ENCODE data around the gene BRIP1.
A peak's percentile ranks its signal among the peaks of the same experiment; 100 is the strongest.
"Not testable (repeated sequence)": the region's sequence is repeated elsewhere in the genome, so short reads cannot be mapped to it uniquely, and the experiment has no call there.

Gene BRIP1

DNA sequence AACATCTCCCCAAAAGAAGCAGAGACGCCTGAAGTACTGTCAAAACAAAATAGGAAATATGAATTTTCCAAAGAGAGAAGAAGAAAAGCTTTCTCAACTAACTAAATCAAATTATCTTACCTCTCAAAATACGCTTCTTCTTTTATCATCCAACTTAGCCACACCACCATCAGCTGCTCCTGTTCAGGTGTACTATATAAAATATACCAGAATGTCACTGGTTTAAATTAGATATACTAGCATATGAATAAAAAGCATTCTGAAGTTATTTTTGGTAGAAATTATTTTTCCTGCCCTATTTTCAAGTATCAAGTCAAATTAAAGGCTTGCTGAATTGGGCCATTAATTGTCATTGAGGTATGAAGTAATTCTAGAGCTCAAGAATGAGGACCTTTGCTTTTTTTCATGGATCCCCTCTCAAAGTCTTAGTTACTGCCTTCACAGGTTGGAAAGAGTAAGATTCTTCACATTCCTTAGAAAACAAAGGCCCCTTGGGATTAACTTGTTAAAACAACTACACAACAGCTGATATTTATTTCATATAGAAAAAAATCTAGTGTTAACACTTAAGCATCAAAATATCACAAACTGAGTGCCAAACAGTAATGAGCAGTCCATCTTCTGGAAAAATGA, 34.3 kb upstream of the BRIP1 start:
- TF ChIP-seq CSDC2 (CRISPR knock-in tag; IDR thresholded peaks at IDR 0.05) (no peak), TOX (CRISPR knock-in tag; IDR thresholded peaks at IDR 0.05; ENCODE audit: borderline replicate concordance) (no peak), ISL1 (CRISPR knock-in tag; IDR thresholded peaks at IDR 0.05) (no peak), ZFP3 (CRISPR knock-in tag; IDR thresholded peaks at IDR 0.05) (no peak), ARNTL (CRISPR knock-in tag; IDR thresholded peaks at IDR 0.05; ENCODE audit: borderline replicate concordance, low read depth) (no peak), PPARA (CRISPR knock-in tag; IDR thresholded peaks at IDR 0.05; ENCODE audit: borderline replicate concordance) (no peak)
- ATAC-seq: no peak

- TF ChIP-seq ZNF70 (CRISPR knock-in tag; IDR thresholded peaks at IDR 0.05) (no peak), CREB5 (CRISPR knock-in tag; IDR thresholded peaks at IDR 0.05; ENCODE audit: low read depth) (no peak), ZC3H10 (CRISPR knock-in tag; IDR thresholded peaks at IDR 0.05) (no peak), ZFP3 (CRISPR knock-in tag; IDR thresholded peaks at IDR 0.05) (no peak), PATZ1 (CRISPR knock-in tag; IDR thresholded peaks at IDR 0.05; ENCODE audit: borderline replicate concordance) (no peak), SNAI2 (CRISPR knock-in tag; IDR thresholded peaks at IDR 0.05) (no peak), BACH2 (CRISPR knock-in tag; IDR thresholded peaks at IDR 0.05; ENCODE audit: borderline replicate concordance) (no peak), CSRNP3 (CRISPR knock-in tag; IDR thresholded peaks at IDR 0.05) (no peak), ZNF565 (CRISPR knock-in tag; conservative IDR thresholded peaks at IDR 0.05; ENCODE audit: low read depth) (no peak), ZNF8 (CRISPR knock-in tag; IDR thresholded peaks at IDR 0.05) (no peak)
- ATAC-seq: no peak
Observed at GRCh38 chr17:61895391-61895790, 32.1 kb upstream of the BRIP1 start.

DNA sequence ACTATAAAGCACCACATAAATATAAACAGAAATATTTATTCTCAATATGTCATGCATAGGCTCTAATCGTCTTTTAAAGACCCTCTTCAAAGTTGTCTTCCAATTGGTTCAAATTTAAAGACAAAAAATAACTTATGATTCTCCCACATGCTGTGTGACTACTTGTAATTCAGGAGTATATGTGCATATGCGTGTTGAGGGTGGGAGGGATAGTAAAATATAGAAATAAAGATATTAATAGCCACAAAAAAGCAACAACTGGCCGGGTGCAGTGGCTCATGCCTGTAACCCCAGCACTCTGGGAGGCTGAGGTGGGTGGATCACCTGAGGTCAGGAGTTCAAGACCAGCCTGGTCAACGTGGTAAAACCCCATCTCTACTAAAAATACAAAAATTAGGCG, 31.0 kb upstream of the BRIP1 start:
- not testable (repeated sequence) for ATAC-seq

DNA sequence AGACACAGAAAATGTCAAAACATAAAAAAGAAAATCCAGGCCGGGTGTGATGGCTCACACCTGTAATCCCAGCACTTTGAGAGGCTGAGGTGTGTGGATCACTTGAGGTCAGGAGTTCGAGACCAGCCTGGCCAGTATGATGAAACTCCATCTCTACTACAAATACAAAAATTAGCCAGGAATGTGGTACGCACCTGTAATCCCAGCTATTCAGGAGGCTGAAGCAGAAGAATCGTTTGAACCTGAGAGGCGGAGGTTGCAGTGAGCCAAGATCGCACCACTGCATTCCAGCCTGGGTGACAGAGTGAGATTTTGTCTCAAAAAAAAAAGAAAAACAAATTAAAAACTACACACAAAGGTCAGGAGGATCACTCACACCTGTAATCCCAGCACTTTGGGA, 24.4 kb upstream of the BRIP1 start:
- ATAC-seq: not testable (repeated sequence)

DNA sequence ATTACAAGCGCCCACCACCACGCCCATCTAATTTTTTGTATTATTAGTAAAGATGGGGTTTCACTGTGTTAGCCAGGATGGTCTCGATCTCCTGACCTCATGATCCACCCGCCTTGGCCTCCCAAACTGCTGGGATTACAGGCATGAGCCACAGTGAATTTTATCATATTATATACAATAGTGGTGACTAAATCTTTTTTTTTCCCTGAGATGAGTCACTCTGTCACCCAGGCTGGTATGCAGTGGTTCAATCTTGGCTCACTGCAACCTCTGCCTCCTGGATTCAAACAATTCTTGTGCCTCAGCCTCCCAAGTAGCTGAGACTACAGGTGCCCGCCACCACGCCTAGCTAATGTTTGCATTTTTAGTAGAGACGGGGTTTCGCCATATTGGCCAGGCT, 22.5 kb upstream of the BRIP1 start:
- ATAC-seq: peak; percentile 51; the same call in 1 of the 3 replicates

- TF ChIP-seq, protein P1, sequence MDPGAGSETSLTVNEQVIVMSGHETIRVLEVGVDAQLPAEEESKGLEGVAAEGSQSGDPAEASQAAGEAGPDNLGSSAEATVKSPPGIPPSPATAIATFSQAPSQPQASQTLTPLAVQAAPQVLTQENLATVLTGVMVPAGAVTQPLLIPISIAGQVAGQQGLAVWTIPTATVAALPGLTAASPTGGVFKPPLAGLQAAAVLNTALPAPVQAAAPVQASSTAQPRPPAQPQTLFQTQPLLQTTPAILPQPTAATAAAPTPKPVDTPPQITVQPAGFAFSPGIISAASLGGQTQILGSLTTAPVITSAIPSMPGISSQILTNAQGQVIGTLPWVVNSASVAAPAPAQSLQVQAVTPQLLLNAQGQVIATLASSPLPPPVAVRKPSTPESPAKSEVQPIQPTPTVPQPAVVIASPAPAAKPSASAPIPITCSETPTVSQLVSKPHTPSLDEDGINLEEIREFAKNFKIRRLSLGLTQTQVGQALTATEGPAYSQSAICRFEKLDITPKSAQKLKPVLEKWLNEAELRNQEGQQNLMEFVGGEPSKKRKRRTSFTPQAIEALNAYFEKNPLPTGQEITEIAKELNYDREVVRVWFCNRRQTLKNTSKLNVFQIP (CRISPR knock-in tag; IDR thresholded peaks at IDR 0.05; ENCODE audit: borderline replicate concordance, low read depth): no peak
- TF ChIP-seq TOX (CRISPR knock-in tag; IDR thresholded peaks at IDR 0.05; ENCODE audit: borderline replicate concordance) (no peak), TSHZ2 (CRISPR knock-in tag; IDR thresholded peaks at IDR 0.05) (no peak), ZNF565 (CRISPR knock-in tag; conservative IDR thresholded peaks at IDR 0.05; ENCODE audit: low read depth) (no peak)
Observed at GRCh38 chr17:61884864-61885263, 21.5 kb upstream of the BRIP1 start.

More at GRCh38 chr17:61884864-61885263, 21.5 kb upstream of the BRIP1 start:
- ATAC-seq: no peak

All from SK-N-SH treated with all-trans-retinoic acid at 6 μM for 48 hours (cell line).